ENCODE data around the gene PACSIN3.

The PACSIN3 gene

DNA sequence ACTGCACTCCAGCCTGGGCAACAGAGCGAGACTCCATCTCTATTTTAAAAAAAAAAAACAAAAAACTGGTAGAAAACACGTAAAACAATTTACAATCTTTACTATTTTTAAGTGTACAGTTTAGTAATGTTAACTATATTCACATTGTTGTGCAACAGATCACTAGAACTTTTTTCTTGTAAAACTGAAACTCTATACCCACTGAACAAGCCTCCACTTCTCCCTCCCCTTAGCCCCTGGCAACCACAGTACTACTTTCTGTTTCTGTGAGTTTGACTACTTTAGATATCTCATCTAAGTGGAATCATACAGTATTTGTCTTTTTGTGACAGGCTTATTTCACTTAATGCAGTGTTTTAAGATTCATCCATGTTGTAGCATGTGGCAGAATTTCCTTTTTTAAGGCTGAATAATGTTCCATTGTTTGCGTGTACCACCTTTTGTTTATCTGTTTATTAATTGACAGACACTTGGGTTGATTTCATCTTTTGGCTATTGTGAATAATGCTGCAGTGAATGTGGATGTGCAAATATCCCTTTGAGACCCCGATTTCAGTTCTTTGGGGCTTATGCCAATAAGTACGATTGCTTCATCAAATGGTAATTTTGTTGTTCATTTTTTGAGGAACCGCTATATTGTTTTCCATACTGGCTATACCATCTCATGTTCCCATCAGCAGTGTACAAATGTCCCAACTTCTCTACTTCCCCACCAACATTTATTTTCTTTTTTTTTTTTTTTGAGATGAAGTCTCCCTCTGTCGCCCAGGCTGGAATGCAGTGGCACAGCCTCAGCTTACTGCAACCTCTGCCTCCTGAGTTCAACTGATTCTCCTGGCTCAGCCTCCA lies 39.5 kb upstream of the PACSIN3 start:
- no peak overlapping the region for H3K4me3 ChIP-seq (ENCODE audit: low read length)
- TF ChIP-seq, protein P1, sequence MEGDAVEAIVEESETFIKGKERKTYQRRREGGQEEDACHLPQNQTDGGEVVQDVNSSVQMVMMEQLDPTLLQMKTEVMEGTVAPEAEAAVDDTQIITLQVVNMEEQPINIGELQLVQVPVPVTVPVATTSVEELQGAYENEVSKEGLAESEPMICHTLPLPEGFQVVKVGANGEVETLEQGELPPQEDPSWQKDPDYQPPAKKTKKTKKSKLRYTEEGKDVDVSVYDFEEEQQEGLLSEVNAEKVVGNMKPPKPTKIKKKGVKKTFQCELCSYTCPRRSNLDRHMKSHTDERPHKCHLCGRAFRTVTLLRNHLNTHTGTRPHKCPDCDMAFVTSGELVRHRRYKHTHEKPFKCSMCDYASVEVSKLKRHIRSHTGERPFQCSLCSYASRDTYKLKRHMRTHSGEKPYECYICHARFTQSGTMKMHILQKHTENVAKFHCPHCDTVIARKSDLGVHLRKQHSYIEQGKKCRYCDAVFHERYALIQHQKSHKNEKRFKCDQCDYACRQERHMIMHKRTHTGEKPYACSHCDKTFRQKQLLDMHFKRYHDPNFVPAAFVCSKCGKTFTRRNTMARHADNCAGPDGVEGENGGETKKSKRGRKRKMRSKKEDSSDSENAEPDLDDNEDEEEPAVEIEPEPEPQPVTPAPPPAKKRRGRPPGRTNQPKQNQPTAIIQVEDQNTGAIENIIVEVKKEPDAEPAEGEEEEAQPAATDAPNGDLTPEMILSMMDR (conservative IDR thresholded peaks at IDR 0.05; ENCODE audit: low read length), result no peak

DNA sequence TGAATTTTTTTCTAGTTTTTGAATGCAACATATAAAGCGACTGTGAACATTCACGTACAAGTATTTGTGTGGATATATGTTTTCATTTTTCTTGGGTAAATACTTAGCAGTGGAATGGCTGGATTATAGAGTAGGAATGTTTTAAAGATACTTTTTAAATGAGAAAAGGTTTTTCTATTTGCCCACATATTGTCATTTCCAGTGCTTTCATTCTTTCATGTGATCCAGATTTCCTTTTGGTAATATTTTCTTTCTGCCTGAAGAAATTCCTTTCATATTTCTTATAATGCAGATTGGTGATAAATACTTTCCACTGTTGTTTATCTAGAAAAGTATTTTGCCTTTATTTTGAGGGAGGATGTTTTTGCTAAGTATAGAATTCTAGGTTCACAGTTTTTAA lies 36.5 kb upstream of the PACSIN3 start:
- H3K4me3 ChIP-seq (ENCODE audit: low read length), result no peak overlapping the region
- peak; percentile 32 for DNase-seq (ENCODE audit: low read depth)
- TF ChIP-seq, protein P1 (conservative IDR thresholded peaks at IDR 0.05; ENCODE audit: low read length), result no peak

More for the DNA sequence above, 39.5 kb upstream of the PACSIN3 start:
- DNase-seq (ENCODE audit: low read depth), result no peak

DNA sequence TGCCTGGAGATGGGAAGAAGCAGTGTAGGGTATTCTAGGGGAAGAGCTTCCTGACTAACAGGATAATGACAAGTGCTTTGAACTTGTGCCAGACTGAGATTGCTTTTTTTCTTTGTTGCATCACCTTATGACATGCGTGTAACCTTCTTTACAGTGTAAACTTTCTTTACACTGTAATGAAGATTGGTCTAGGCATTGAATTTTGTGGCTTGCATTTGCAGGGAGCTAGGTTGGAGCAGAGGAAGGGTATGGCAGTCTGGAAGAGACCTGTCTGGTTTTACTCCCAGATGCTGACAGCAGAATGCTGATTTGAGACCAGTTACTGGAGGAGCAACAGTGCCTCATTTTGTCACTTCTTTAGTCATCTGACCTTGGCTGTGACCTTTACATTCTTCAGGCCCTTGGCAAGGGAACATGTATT lies 34.2 kb upstream of the PACSIN3 start:
- TF ChIP-seq, protein P1 (conservative IDR thresholded peaks at IDR 0.05; ENCODE audit: low read length), result no peak

GRCh38 chr11:47216121-47216798 lies 30.0 kb upstream of the PACSIN3 start:
- peak overlapping the region; percentile 72 for H3K4me3 ChIP-seq (ENCODE audit: low read length)
- TF ChIP-seq, protein P1 (conservative IDR thresholded peaks at IDR 0.05; ENCODE audit: low read length), result no peak
- DNase-seq (ENCODE audit: low read depth), result peak; percentile 88

More for the DNA sequence above, 34.2 kb upstream of the PACSIN3 start:
- H3K4me3 ChIP-seq (ENCODE audit: low read length), result no peak overlapping the region
- DNase-seq (ENCODE audit: low read depth), result peak; percentile 64

DNA sequence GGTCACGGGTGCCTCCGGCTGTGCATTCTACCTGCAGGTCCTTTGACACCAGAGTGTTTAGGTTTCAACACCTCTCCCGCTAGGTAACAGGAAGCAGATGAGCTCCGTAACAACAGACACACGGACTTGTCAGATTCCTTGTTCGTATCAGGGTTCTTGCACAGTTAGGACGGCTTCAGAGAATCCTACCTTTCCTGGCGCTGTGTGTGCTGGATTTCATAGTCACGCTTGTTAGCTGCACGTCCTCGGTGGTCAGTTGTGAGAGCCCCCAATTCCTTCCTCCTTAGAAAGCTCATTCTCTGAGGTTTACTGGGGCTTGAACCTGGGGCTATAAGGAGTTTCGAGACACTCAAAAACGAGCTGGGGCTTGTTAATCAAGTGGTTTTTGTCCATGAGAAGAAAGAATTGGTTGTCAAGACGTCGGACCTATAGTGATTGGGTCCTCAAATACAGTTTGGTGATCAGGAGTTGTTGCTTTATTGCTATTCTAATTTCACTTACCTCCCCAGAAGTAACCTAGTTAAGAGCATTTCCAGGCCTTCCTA lies 29.2 kb upstream of the PACSIN3 start:
- H3K4me3 ChIP-seq (ENCODE audit: low read length), result peak overlapping the region; percentile 72
- TF ChIP-seq, protein P1 (conservative IDR thresholded peaks at IDR 0.05; ENCODE audit: low read length), result no peak
- no peak for DNase-seq (ENCODE audit: low read depth)

- DNase-seq (ENCODE audit: low read depth), result peak; percentile 91
- peak overlapping the region; percentile 66 for H3K4me3 ChIP-seq (ENCODE audit: low read length)
- TF ChIP-seq, protein P1 (conservative IDR thresholded peaks at IDR 0.05; ENCODE audit: low read length), result no peak
These were observed 27.8 kb upstream of the PACSIN3 start for GRCh38 chr11:47213950-47214565.

All from AG10803 (cell line).